H1 (cell line): Measurements from ENCODE around the gene CMIP. TPM values are rescaled to one million over a fixed set of nuclear protein-coding genes. Genes with fewer than 3 reads are reported as not detected.

ENCODE experiments used
- CTCF ChIA-PET: fragments of 300-600 bp; sonication (Branson Sonifier 250); formaldehyde crosslinking; loops from one replicate; lab custom pipeline; 2021; ENCODE audit not compliant: partially characterized antibody; lab: Charles Lee
- POLR2A ChIA-PET: fragments of 300-600 bp; sonication (Branson Sonifier 250); formaldehyde crosslinking; loops from one replicate; lab custom pipeline; 2021; ENCODE audit warnings: inconsistent platforms; ENCODE audit not compliant: partially characterized antibody; lab: Charles Lee
- DNase-seq, 2 experiments: peaks; one replicate each; pipeline versions ENCODE4 v3.0.0 to v3.0.0-alpha.2; 2010 to 2022; ENCODE audit warnings: low spot score in 2 of 2, low read depth in 1 of 2, mixed read lengths in 1 of 2
- FAIRE-seq: peaks from 2 replicates; lab custom pipeline; 2011; peaks lifted over from hg19 to GRCh38; lab: Jason Lieb, UNC
- H2AFZ ChIP-seq: 2 replicates; pipeline ENCODE4 v1.8.1; 2012; ENCODE audit warnings: low read length, inconsistent platforms
- H2AK5ac ChIP-seq: 2 replicates; pipeline ENCODE4 v1.6.1; 2013; ENCODE audit warnings: low read depth, low read length
- H2BK120ac ChIP-seq: replicated peaks from 2 replicates; pipeline ENCODE3; 2013; ENCODE audit warnings: low read depth, low read length, inconsistent platforms
- H2BK12ac ChIP-seq: 2 replicates; pipeline ENCODE4 v1.6.1; 2013; ENCODE audit warnings: low read depth, low read length
- H2BK15ac ChIP-seq: 2 replicates; pipeline ENCODE4 v1.6.1; 2013; ENCODE audit warnings: low read length
- H2BK20ac ChIP-seq: 2 replicates; pipeline ENCODE4 v1.6.1; 2013; ENCODE audit warnings: low read length
- H2BK5ac ChIP-seq: 2 replicates; pipeline ENCODE4 v1.6.1; 2013; ENCODE audit warnings: low read depth, low read length
- H3K14ac ChIP-seq: 2 replicates; pipeline ENCODE4 v1.6.1; 2013; ENCODE audit warnings: inconsistent platforms; ENCODE audit not compliant: insufficient read length
- H3K18ac ChIP-seq: 2 replicates; pipeline ENCODE4 v1.6.1; 2013; ENCODE audit warnings: low read length; ENCODE audit errors: extremely low read depth
- H3K23ac ChIP-seq: 2 replicates; pipeline ENCODE4 v1.6.1; 2013; ENCODE audit warnings: inconsistent platforms; ENCODE audit not compliant: insufficient read length
- H3K23me2 ChIP-seq: 2 replicates; pipeline ENCODE4 v1.6.1; 2013; ENCODE audit warnings: low read depth, low read length
- H3K27ac ChIP-seq: 2 replicates; pipeline ENCODE4 v1.6.1; 2011; ENCODE audit warnings: low read depth, low read length, inconsistent platforms
- H3K27me3 ChIP-seq, 4 experiments: replicated peaks in 1 of 4; 1 replicate in 1 of 4; 2 replicates in 3 of 4; pipeline versions ENCODE4 v1.6.1 to v1.8.1; 2011 to 2013; ENCODE audit warnings: low read length in 3 of 4, mild to moderate bottlenecking in 3 of 4, inconsistent platforms in 2 of 4, mixed read lengths in 2 of 4, moderate library complexity in 1 of 4; ENCODE audit not compliant: control insufficient read depth in 3 of 4, insufficient read depth in 3 of 4; ENCODE audit errors: extremely low read depth in 1 of 4
- H3K36me3 ChIP-seq, 4 experiments: 2 replicates each; pipeline versions ENCODE4 v1.6.1 to v1.8.1; 2011 to 2013; ENCODE audit warnings: mild to moderate bottlenecking in 4 of 4, low read length in 3 of 4, moderate library complexity in 2 of 4, control low read depth in 1 of 4, inconsistent platforms in 1 of 4; ENCODE audit not compliant: insufficient read depth in 4 of 4, control insufficient read depth in 2 of 4
- H3K4ac ChIP-seq: replicated peaks from 2 replicates; pipeline ENCODE3; 2013; ENCODE audit warnings: low read length, low read depth, mixed read lengths, inconsistent platforms; ENCODE audit not compliant: insufficient read length
- H3K4me1 ChIP-seq, 4 experiments: replicated peaks in 1 of 4; 1 replicate in 1 of 4; 2 replicates in 3 of 4; pipeline versions ENCODE4 v1.6.1 to v1.8.1; 2011 to 2013; ENCODE audit warnings: low read length in 3 of 4, inconsistent platforms in 2 of 4, mixed read lengths in 1 of 4; ENCODE audit not compliant: insufficient read depth in 4 of 4, control insufficient read depth in 3 of 4
- H3K4me2 ChIP-seq, 2 experiments: 2 replicates each; pipeline versions ENCODE4 v1.6.1 to v1.8.1; 2011 to 2013; ENCODE audit warnings: low read depth in 2 of 2, low read length in 2 of 2, control low read depth in 1 of 2, inconsistent platforms in 1 of 2, mild to moderate bottlenecking in 1 of 2; ENCODE audit not compliant: insufficient read depth in 1 of 2
- H3K4me3 ChIP-seq, 4 experiments: fragments of 200-600, 300-600 bp in 1 of 4; sonication (generic), shearing (Covaris generic), sonication (Bioruptor Twin) in 1 of 4; 2 replicates each; pipeline versions ENCODE4 v1.5.1 to v1.8.1; 2011 to 2016; ENCODE audit warnings: low read length in 4 of 4, low read depth in 3 of 4, control low read depth in 2 of 4, inconsistent platforms in 2 of 4, mild to moderate bottlenecking in 2 of 4, mixed read lengths in 1 of 4, moderate library complexity in 1 of 4; ENCODE audit not compliant: insufficient read depth in 2 of 4; ENCODE audit errors: extremely low read depth in 1 of 4
- H3K56ac ChIP-seq: replicated peaks from 2 replicates; pipeline ENCODE3; 2013; ENCODE audit warnings: low read depth, mild to moderate bottlenecking, mixed read lengths, low read length, inconsistent platforms; ENCODE audit not compliant: insufficient read length
- H3K79me1 ChIP-seq: 2 replicates; pipeline ENCODE4 v1.6.1; 2013; ENCODE audit warnings: low read depth, low read length, control low read depth
- H3K79me2 ChIP-seq, 2 experiments: 2 replicates each; pipeline versions ENCODE4 v1.6.1 to v1.8.1; 2012 to 2013; ENCODE audit warnings: low read length in 2 of 2, mild to moderate bottlenecking in 2 of 2, inconsistent platforms in 1 of 2; ENCODE audit not compliant: insufficient read depth in 2 of 2, control insufficient read depth in 1 of 2
- H3K9ac ChIP-seq, 4 experiments: replicated peaks in 1 of 4; 1 replicate in 1 of 4; 2 replicates in 3 of 4; pipeline versions ENCODE4 v1.6.1 to v1.8.1; 2011 to 2013; ENCODE audit warnings: low read depth in 3 of 4, low read length in 3 of 4, control low read depth in 2 of 4, mild to moderate bottlenecking in 2 of 4, moderate library complexity in 2 of 4, inconsistent platforms in 1 of 4; ENCODE audit errors: extremely low read depth in 1 of 4
- H3K9me3 ChIP-seq, 2 experiments: 2 replicates each; pipeline versions ENCODE4 v1.6.1 to v1.8.1; 2012 to 2013; ENCODE audit warnings: mild to moderate bottlenecking in 2 of 2, moderate library complexity in 2 of 2, control low read depth in 1 of 2, inconsistent platforms in 1 of 2, low read depth in 1 of 2, low read length in 1 of 2, mixed read lengths in 1 of 2; ENCODE audit not compliant: insufficient read depth in 2 of 2
- H4K20me1 ChIP-seq, 2 experiments: replicated peaks in 1 of 2; 2 replicates each; pipeline versions ENCODE3 to v1.8.1; 2011 to 2013; ENCODE audit warnings: inconsistent platforms in 2 of 2, low read length in 2 of 2, mild to moderate bottlenecking in 1 of 2; ENCODE audit not compliant: insufficient read depth in 2 of 2, control insufficient read depth in 1 of 2
- H4K5ac ChIP-seq: 2 replicates; pipeline ENCODE4 v1.6.1; 2013; ENCODE audit warnings: low read length, low read depth, mixed read lengths, inconsistent platforms; ENCODE audit not compliant: insufficient read length
- H4K8ac ChIP-seq: 2 replicates; pipeline ENCODE4 v1.8.0; 2013; ENCODE audit warnings: mild to moderate bottlenecking, moderate library complexity, low read length, inconsistent platforms; ENCODE audit not compliant: insufficient read depth; ENCODE audit errors: extremely low read depth
- H4K91ac ChIP-seq: replicated peaks from 2 replicates; pipeline ENCODE3; 2013; ENCODE audit warnings: low read length, mixed read lengths, inconsistent platforms; ENCODE audit not compliant: insufficient read length
- ASH2L ChIP-seq: fragments of 200-600, 300-600 bp; sonication (generic); IDR thresholded peaks from one replicate; pipeline ENCODE4 v1.7.1; 2017; ENCODE audit warnings: low read length
- CEBPB ChIP-seq: IDR thresholded peaks from 2 replicates; pipeline ENCODE4 v1.6.1; 2012; ENCODE audit warnings: low read depth, low read length
- CHD1 ChIP-seq: IDR thresholded peaks from 2 replicates; pipeline ENCODE4 v1.6.1; 2012; ENCODE audit warnings: low read depth, low read length, improper control_type of control experiment
- HDAC6 ChIP-seq: IDR thresholded peaks from one replicate; pipeline ENCODE4 v1.7.1; 2012; ENCODE audit warnings: low read depth, mild to moderate bottlenecking, inconsistent platforms, low read length, moderate library complexity
- JUN ChIP-seq: IDR thresholded peaks from 2 replicates; pipeline ENCODE4 v1.6.1; 2011; ENCODE audit warnings: low read depth, mild to moderate bottlenecking, improper control_type of control experiment, low read length
- YY1 ChIP-seq: IDR thresholded peaks from 2 replicates; pipeline ENCODE4 v1.6.1; 2011; ENCODE audit warnings: low read depth, mild to moderate bottlenecking, low read length
- WGBS, 2 experiments: shearing (Covaris generic) in 1 of 2; methylation state at CpG; one replicate each; pipeline versions ENCODE4 v1.1.6 to v1.1.7; 2013 to 2015; ENCODE audit warnings: low lambda C conversion rate in 2 of 2, mixed read lengths in 2 of 2, inconsistent platforms in 1 of 2, low coverage in 1 of 2, missing lambda C conversion rate in 1 of 2; ENCODE audit not compliant: insufficient replicate concordance in 2 of 2, insufficient coverage in 1 of 2, insufficient read length in 1 of 2; ENCODE audit errors: extremely low coverage in 1 of 2, missing lambda C conversion rate in 1 of 2; 5-methylcytosine and 5-hydroxymethylcytosine counted together
- polyA plus RNA-seq, 7 experiments: library from polyadenylated mRNA; depleted of rRNA in 3 of 7; stranded (reverse) in 5 of 7; unstranded in 2 of 7; fragments of >200 nt in 5 of 7; fragments of 200-250 nt in 2 of 7; gene quantifications; 1 replicate in 5 of 7; 2 replicates in 1 of 7; 4 replicates in 1 of 7; pipeline versions ENCODE4 v1.2.1 to v1.2.3, GENCODE V29; 2011 to 2013; ENCODE audit warnings: missing spikeins in 2 of 7, mixed read lengths in 2 of 7
- total RNA-seq: library from RNA; stranded (reverse); fragmentation: NEBNext Ultra II Directional; extraction: Animal tissue kit (Norgen Biotek cat#: 25700); gene quantifications from 2 replicates; pipeline ENCODE4 v1.2.1, GENCODE V29; 2021

The CMIP gene
- total and polyA plus RNA-seq, 2 of the 8 experiments (the other 6 are each of a cell fraction or from before 2014, with no cell fraction given), result 7.9 to 53.2 TPM

GRCh38 chr16:81604960-81605383 is 160.4 kb downstream of the CMIP start:
- no peak overlapping the region for H3K56ac ChIP-seq
- no peak overlapping the region for H2AFZ ChIP-seq
- no peak overlapping the region for H3K4me3 ChIP-seq
- H3K4me2 ChIP-seq, result no peak overlapping the region
- TF ChIP-seq CHD1 (no peak), YY1 (no peak), JUN (no peak), HDAC6 (no peak), CEBPB (no peak), ASH2L (no peak)
- TF ChIP-seq, all 59 proteins: peak for 0
- Histone ChIP-seq H3K79me1 (peaks cover 11% of the 10 kb centered on the region; the same call in 1 of the 2 replicates), H3K36me3 (peaks cover 0 to 7% (median 3%) of the 10 kb centered on the region in 4 experiments; a peak in 2 of 8 replicates), H3K18ac (no peak overlapping the region), H3K9me3 (no peaks in the 10 kb centered on the region), H2BK15ac (no peak overlapping the region), H3K79me2 (peaks cover 0 to 21% of the 10 kb centered on the region in 2 experiments; a peak in 1 of 4 replicates), H3K14ac (no peak overlapping the region), H2BK5ac (no peak overlapping the region), H3K4ac (no peak overlapping the region), H4K5ac (no peak overlapping the region), H4K91ac (no peak overlapping the region), H2BK120ac (no peak overlapping the region), H2BK12ac (no peak overlapping the region), H3K27me3 (no peaks in the 10 kb centered on the region), H4K20me1 (peaks cover 8 to 13% of the 10 kb centered on the region in 2 experiments), H4K8ac (no peak overlapping the region), H2AK5ac (no peak overlapping the region), H3K4me1 (no peaks in the 10 kb centered on the region; a peak in 1 of 7 replicates), H3K9ac (no peak overlapping the region), H3K27ac (no peak overlapping the region), H3K23me2 (no peaks in the 10 kb centered on the region), H2BK20ac (no peak overlapping the region), H3K23ac (no peak overlapping the region)
- DNase-seq (no peak), FAIRE-seq (no peak)
- CTCF ChIA-PET, result interaction anchor here (0.8 kb wide), 1 partner anchor 19 kb away, joined by 3 read pairs; no protein-coding TSS in a partner anchor
- POLR2A ChIA-PET, result no interaction called here
- WGBS, 2 experiments, result 86% methylated on average over 8 of the region's 8 CpGs; no CpG with 5 or more reads in 1 of the 2 experiments
